Stimulated activated CD4-positive, alpha-beta T cell treated with anti-CD3 and anti-CD28 coated beads, TNF-alpha, amount 100 ng/mL, for 48 hours (primary cell): ENCODE measurements around the gene RBM5.
A peak's percentile ranks its signal among the peaks of the same experiment; 100 is the strongest.
"Not testable (repeated sequence)": the region's sequence is repeated elsewhere in the genome, so short reads cannot be mapped to it uniquely, and the experiment has no call there.

Experiments used
- DNase-seq, 3 donors: peaks; one replicate each; pipeline ENCODE4 v3.0.0-alpha.2; 2020; ENCODE audit warnings: low read depth in 3 of 3

RBM5 gene

DNA sequence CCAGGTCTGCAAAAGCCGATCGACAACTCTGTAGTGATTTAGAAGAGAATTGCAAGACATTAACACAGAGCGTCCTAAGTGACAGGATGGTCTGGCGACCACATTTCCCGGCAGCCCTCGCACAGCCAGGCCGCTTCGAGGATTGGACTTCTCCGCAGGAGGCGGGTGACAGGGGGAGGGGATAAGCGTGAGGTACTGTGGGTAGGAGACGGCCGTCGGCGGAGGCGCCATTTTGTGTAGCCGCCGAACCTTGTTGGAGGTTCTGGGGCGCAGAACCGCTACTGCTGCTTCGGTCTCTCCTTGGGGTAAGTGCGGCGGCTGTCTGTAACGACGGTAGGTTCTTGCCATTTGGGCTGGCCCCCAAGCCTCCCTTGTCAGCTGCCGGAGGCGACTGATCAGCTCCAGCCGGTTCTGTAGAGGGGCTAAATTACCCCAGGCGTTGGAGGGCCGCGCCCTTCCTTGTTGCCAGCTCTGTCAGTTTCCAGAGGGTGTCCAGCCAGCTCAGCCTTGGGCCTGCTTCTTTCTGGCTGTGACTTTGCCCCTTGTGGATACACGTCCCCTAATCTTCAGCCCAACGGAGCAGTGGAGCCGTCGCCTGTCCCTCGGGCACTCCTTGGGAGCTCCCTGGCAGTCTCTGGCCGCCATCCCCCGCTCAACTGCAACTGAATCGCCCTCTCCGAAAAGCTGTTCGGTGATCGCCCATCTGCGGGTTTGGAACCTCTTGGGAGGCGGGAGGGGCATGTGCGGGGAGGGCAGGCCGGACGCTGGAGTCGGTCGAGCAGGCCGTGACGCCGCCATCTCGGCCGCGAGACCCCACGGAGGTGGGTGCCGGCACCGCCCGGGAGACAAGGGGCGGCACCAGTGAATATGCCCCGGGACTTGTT, at the start of gene RBM5:
RBM5 (plus strand) TSS at position 195 of the 884 bp plus-strand sequence. CDS start 1,516 bp downstream, outside the sequence.
- peak; percentile 87 to 91 (median 87) for DNase-seq

DNA sequence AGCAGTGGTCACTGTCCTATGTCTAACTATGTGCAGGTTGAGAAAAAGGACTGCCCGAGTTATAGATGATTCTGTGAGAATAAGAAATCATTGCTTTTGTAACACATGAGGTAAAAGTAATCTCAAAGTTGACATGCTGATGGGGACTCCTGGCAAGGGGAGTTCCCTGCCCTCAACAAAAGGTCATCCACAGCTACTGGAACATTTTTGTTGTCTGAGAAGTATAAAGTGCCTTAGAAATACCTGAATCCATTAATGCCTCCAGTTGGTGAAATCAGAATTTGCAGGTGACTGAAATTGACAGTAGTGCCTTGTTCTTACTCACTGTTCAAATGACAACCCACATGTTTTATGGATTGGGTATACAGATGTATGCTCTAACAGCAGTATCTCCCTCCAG, 43.7 kb upstream of the RBM5 start:
- DNase-seq, result no peak

DNA sequence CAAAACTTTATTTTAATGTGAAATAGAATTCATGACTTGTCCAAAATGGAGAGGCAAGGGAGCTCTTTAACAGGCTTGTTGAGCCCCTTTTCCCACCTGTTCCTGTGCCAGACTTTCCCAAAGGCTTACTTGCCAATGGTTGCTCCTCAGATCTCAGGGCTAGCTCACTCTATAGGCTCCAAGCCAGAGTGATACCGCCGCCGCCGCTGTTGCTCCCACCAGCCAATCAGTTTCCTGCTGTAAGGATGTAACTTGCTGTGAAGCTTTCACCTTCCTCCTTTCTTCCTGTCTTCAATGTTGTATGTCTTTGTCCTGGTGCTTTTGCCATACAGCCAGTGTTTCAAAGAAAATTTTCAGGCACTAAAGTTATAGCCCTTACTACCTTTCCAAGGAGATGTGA, 41.3 kb upstream of the RBM5 start:
- no peak for DNase-seq

DNA sequence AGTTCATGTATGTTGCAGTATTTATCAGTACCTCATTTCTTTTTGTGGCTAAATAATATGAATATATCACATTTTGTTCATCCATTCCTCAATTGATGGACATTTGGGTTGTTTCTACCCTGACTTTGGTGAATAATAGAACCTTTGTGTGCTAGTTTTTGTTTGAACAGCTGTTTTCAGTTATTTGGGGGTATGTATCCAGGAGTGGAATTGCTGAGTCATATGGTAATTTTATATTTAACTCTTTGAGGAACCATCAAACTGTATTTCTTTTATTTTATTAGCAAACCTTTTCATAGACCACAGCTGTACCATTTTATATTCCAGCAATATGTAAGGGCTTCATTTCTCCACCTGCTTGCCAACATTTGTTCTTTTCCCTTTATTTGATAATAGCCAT, 38.4 kb upstream of the RBM5 start:
- DNase-seq, result no peak

DNA sequence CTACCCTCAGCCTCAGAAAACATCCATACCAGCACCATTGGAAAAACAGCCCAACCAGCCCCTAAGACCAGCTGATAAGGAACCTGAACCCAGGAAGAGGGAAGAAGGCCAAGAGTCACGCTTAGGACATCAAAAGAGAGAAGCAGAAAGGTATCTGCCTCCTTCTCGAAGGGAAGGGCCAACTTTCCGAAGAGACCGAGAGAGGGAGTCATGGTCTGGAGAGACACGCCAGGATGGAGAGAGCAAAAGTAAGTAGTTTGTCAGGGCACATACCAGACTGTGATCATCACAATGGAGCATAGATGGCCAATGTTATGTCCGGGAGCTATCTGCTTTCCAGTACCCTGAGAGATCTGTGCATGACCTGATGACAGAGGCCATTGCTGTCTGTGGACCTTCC, 31.0 kb upstream of the RBM5 start:
- DNase-seq, result no peak

- no peak for DNase-seq
Observed at GRCh38 chr3:50068134-50068533, 20.6 kb upstream of the RBM5 start.

DNA sequence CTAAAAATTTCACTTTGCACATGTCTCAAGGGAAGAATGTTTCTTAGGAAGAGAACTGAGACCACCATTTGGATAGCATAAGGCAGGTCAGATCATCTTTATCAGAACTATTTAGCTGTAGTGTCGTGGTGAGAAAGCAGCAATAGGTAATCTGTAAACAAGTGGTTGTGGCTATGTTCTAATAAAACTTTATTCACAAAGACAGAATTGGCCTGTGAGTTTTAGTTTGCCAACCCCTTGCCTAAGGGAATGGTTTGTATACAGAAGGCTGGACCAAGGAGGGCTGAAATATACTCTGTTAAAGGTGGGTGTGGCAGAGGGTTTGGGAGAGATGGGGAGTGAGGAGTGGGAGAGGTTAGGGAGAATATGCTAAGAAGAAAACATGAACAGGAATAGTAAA, 10.6 kb upstream of the RBM5 start:
- DNase-seq, result no peak

DNA sequence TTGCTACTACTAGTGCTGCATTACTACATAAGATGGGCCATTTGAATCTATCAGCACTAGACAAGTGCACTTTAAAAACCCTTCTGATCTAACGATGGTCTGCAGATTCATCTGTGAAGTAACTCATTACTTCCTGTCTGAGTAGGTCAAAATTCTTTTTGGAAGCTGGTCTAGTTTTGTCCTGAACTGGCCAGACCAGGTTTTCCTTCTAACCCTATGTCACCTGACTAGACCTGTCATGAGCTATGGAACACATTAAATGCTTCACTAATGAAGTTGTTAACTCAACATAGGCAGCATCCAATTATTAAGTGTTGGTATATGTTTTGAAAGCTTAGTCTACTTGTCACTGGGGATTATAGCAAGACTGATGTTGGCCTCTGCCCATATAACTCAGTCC, 10.1 kb upstream of the RBM5 start:
- DNase-seq, result no peak

- DNase-seq, result not testable (repeated sequence)
Observed at GRCh38 chr3:50084951-50085350, 3.8 kb upstream of the RBM5 start.

- peak in 1 of 3 donors; percentile 4 for DNase-seq
Observed at GRCh38 chr3:50089609-50089945, 858 bp downstream of the RBM5 start.

- DNase-seq, result no peak
Observed at GRCh38 chr3:50090984-50091383, 2.3 kb downstream of the RBM5 start.

GRCh38 chr3:50095352-50095998, 6.8 kb downstream of the RBM5 start:
- no peak for DNase-seq

DNA sequence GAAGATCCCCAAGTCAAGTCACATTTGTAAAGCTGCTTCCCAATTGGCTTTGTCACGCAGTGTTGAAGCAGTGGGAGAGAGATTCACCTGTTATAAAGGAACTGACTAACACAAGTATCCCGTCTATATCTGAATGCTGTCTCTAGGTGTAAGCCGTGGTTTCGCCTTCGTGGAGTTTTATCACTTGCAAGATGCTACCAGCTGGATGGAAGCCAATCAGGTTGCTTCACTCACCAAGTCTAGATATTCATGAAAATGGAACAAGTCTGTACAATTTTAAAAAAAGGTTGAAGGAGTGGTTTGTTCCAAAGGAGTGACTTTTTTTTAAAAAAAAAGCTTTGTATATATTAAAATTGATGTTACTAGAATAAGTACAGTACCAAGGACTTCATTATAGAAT, 11.7 kb downstream of the RBM5 start:
- DNase-seq, result no peak

GRCh38 chr3:50100956-50101845, 12.5 kb downstream of the RBM5 start:
- no peak for DNase-seq

DNA sequence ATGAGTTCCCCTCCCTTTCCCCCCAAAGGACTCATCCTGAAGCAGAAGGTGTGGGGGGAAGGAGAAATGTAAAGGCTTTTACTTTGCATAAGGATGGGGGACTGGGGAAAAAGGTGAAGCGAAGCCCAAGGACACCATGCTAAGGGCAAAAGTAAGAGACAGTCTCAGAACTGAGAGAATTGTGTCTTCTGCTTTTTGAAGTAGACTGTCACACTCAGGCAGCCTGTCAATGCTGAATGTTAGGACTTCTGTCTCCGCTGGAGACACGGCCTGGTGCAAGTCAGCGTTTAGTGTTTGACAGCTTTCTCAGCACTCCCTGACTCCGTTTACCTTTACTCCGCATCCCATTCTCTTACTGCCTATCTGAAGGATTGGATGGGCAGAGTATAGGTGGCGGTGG, 13.8 kb downstream of the RBM5 start:
- no peak for DNase-seq

- DNase-seq, result no peak
Observed at GRCh38 chr3:50111757-50112156, 23.0 kb downstream of the RBM5 start.

DNA sequence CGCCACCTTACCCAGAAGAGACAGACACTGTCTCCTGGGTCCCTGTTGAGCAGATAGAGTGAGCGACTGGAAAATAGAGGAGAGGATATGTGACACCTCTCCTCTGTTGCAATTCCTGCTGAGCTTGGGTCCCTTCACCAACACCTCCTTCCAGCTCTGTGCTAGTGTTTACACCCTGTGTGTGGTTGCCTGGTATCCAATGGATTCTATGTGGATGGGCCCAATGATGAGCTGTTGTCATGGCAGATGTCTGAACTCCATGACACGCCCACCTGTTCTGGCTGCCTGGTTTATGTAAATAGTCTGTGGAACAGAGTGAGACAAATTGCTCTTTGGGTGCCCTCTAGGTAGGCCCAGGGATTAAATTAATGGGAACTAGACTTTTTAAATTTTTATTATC, 23.7 kb downstream of the RBM5 start:
- DNase-seq, result no peak

GRCh38 chr3:50117120-50117519, 28.4 kb downstream of the RBM5 start:
- no peak for DNase-seq

DNA sequence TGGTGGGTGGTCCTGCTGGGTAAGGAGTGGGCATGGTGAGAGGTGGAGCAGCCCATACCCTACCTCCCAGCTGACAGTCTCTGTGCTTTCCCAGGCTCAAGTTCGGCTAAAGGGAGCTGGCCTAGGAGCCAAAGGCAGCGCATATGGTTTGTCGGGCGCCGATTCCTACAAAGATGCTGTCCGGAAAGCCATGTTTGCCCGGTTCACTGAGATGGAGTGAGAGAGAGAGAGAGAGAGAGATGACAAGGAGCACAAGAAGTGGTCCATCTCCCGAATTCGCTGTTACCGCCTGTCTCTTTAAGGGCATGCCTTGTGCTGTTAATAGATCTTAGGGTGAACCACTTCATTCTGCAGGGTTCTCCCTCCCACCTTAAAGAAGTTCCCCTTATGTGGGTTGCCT, 29.5 kb downstream of the RBM5 start:
- no peak for DNase-seq

DNA sequence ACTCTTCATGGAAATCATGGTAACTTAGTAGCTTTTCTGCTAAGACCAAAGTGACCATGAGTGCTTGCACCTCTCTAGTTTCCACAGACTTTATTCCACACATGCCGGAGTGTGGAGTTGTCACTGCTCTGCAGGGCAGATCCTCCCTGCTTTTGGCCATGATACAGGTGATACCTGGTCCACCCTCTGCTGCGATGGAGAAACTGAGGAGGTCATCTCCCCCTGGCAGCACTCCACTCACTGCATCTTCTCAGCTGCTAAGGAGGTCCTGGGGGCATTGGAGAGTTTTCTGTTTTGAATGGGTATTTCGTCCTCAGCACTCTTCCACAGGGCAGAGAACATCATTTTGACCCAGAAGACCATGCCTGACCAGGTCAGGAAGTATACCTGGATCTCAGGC, 31.1 kb downstream of the RBM5 start:
- no peak for DNase-seq

- no peak for DNase-seq
Observed at GRCh38 chr3:50120364-50121071, 31.8 kb downstream of the RBM5 start.
